Lower lobe of right lung (tissue), 2 donors: ENCODE data around the gene GM2A. TPM values are rescaled to one million over a fixed set of nuclear protein-coding genes. Genes with fewer than 3 reads are reported as not detected.
A peak's percentile ranks its signal among the peaks of the same experiment; 100 is the strongest.
"Not testable (repeated sequence)": the region's sequence is repeated elsewhere in the genome, so short reads cannot be mapped to it uniquely, and the experiment has no call there.

Experiments
- ATAC-seq, 2 donors: fragments of 200-7000 bp; cut with Tn5 transposase; one replicate each; pipeline ENCODE4 v1.9.1; 2020 to 2022; ENCODE audit warnings: mild to moderate bottlenecking in 2 of 2, moderate library complexity in 2 of 2
- DNase-seq: peaks from one replicate; pipeline ENCODE4 v3.0.0-alpha.2; 2020
- H3K27ac ChIP-seq: fragments of 200-600 bp; one replicate; pipeline ENCODE4 v1.8.0; 2022
- H3K27me3 ChIP-seq: fragments of 200-600 bp; one replicate; pipeline ENCODE4 v1.8.0; 2022; ENCODE audit warnings: low read depth
- H3K36me3 ChIP-seq: fragments of 200-600 bp; one replicate; pipeline ENCODE4 v1.8.0; 2022; ENCODE audit warnings: mild to moderate bottlenecking
- H3K4me1 ChIP-seq: fragments of 200-600 bp; one replicate; pipeline ENCODE4 v1.8.0; 2022
- H3K4me3 ChIP-seq: fragments of 200-600 bp; one replicate; pipeline ENCODE4 v1.8.0; 2022; ENCODE audit warnings: mild to moderate bottlenecking
- H3K9me3 ChIP-seq: fragments of 200-600 bp; one replicate; pipeline ENCODE4 v1.8.0; 2022
- CTCF ChIP-seq: fragments of 200-600 bp; IDR thresholded peaks from one replicate; pipeline ENCODE4 v1.8.0; 2022; ENCODE audit warnings: antibody characterized with exemption, mild to moderate bottlenecking
- intact Hi-C: fragments of 100-400 bp; cut with DNase I; formaldehyde crosslinking; loops from one replicate; pipeline ENCODE4 v1.11.0; 2022
- total RNA-seq: library from RNA; stranded (reverse); fragmentation: NEBNext Ultra II Directional; extraction: Animal tissue kit (Norgen Biotek cat#: 25700); gene quantifications from one replicate; pipeline ENCODE4 v1.2.1, GENCODE V29; 2021
- donor health status: DM: no; HTN: yes; CAD: no; lungs with severe emphysema.

Gene GM2A
- total RNA-seq, 1 donor from 2014 or later = 129 TPM

- ATAC-seq (no peak), DNase-seq (no peak)
- H3K9me3 ChIP-seq = no peaks in the 10 kb centered on the region
- H3K27me3 ChIP-seq = no peaks in the 10 kb centered on the region
- no peaks in the 10 kb centered on the region for H3K36me3 ChIP-seq
- no peak overlapping the region for H3K4me3 ChIP-seq
- TF ChIP-seq CTCF = no peak
- intact Hi-C loops = no loop called here
- H3K4me1 ChIP-seq = peaks cover 21% of the 10 kb centered on the region
- no peak overlapping the region for H3K27ac ChIP-seq
Observed at GRCh38 chr5:151228986-151229385, 24.0 kb upstream of the GM2A start.

- intact Hi-C loops = no loop called here
- no peak overlapping the region for H3K27ac ChIP-seq
- ATAC-seq (no peak), DNase-seq (no peak)
- no peaks in the 10 kb centered on the region for H3K9me3 ChIP-seq
- TF ChIP-seq CTCF = no peak
- peaks cover 22% of the 10 kb centered on the region for H3K4me1 ChIP-seq
- no peaks in the 10 kb centered on the region for H3K36me3 ChIP-seq
- H3K27me3 ChIP-seq = no peaks in the 10 kb centered on the region
- no peak overlapping the region for H3K4me3 ChIP-seq
Observed at GRCh38 chr5:151230048-151230680, 22.8 kb upstream of the GM2A start.

GRCh38 chr5:151231359-151231758, 21.6 kb upstream of the GM2A start:
- Histone ChIP-seq H3K4me3 (no peak overlapping the region), H3K27me3 (no peaks in the 10 kb centered on the region), H3K4me1 (peaks cover 24% of the 10 kb centered on the region), H3K27ac (no peak overlapping the region), H3K9me3 (no peaks in the 10 kb centered on the region), H3K36me3 (no peaks in the 10 kb centered on the region)
- no peak for DNase-seq
- no peak for ATAC-seq
- intact Hi-C loops = no loop called here
- no peak for TF ChIP-seq CTCF

DNA sequence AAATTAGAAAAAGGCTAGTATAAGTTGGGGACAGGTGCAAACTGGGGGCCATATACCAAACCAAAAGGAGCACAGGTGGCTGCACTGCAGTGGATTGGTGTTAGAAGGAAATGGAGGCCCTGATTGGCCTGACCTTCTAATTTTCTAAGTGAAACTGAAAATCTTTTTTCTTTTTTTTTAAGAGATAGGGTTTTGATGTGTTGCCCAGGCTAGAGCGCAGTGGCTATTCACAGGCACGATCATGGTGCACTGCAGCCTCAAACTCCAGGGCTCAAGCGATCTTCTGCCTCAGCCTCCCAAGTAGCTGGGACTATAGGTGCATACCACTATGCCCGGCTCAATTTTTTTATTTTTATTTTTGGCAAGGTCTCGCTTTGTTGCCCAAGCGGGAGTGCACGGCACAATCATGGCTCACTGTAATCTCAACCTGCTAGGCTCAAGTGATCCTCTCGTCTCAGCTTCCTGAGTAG, 19.3 kb upstream of the GM2A start:
- Histone ChIP-seq H3K36me3 (no peaks in the 10 kb centered on the region), H3K27me3 (no peaks in the 10 kb centered on the region), H3K27ac (peak overlapping the region; percentile 78), H3K4me3 (no peak overlapping the region), H3K9me3 (no peaks in the 10 kb centered on the region), H3K4me1 (peaks cover 24% of the 10 kb centered on the region)
- intact Hi-C loops = no loop called here
- no peak for TF ChIP-seq CTCF
- no peak for DNase-seq
- peak in 1 of 2 donors; percentile 24 for ATAC-seq

DNA sequence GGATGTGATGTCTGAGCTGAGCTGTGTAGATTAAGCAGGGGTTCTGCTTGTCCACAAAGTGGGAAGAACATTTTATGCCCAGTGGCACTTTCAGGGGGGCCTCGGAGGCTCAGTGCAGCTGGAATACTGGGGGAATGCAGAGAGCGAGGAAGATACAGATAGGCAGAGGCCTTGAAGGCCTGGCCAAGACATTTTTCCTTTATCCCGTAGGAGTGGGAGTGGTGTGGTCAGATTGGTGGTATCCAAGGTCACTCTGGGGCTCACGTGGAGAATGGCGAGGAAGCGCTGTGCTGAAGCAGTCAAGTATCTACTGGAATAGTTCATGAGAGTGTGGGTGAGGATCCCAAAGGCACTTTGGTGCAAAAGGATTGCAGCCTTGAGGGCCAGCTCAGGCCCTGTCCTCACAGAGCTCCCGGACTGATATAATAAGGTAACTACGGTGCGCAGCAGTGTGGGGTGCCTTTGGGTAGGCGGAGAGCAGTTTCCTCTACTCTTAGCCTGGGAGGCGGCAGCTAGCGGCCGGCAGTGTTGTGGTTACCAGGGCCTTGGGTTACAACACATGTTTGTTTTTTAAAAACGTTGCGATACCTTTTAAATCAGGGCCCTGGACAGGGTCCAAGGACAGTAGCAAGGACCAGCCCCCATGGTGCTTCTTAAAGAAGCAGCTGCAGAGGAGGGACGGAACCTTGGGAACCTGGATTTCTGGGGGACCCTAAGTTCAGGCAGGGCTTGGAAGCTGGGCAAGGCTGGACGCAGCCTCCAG, 18.3 kb upstream of the GM2A start:
- no peak for TF ChIP-seq CTCF
- ATAC-seq (peak; percentile 95 to 97), DNase-seq (peak; percentile 90)
- peaks cover 24% of the 10 kb centered on the region for H3K4me1 ChIP-seq
- peak overlapping the region; percentile 78 for H3K27ac ChIP-seq
- H3K27me3 ChIP-seq = no peaks in the 10 kb centered on the region
- peak overlapping the region; percentile 6 for H3K4me3 ChIP-seq
- no peaks in the 10 kb centered on the region for H3K9me3 ChIP-seq
- no peaks in the 10 kb centered on the region for H3K36me3 ChIP-seq
- intact Hi-C loops = no loop called here

GRCh38 chr5:151235239-151235571, 17.8 kb upstream of the GM2A start:
- H3K4me3 ChIP-seq = peak overlapping the region; percentile 6
- intact Hi-C loops, DNase-seq: not testable (repeated sequence)

More at GRCh38 chr5:151235239-151235571, 17.8 kb upstream of the GM2A start:
- not testable (repeated sequence) for H3K9me3 ChIP-seq, H3K36me3 ChIP-seq, ATAC-seq, H3K27me3 ChIP-seq
- Histone ChIP-seq H3K27ac (peak overlapping the region; percentile 78), H3K4me1 (peaks cover 24% of the 10 kb centered on the region)
